Measurements from ENCODE around the gene KLHL11.

The KLHL11 gene, protein sequence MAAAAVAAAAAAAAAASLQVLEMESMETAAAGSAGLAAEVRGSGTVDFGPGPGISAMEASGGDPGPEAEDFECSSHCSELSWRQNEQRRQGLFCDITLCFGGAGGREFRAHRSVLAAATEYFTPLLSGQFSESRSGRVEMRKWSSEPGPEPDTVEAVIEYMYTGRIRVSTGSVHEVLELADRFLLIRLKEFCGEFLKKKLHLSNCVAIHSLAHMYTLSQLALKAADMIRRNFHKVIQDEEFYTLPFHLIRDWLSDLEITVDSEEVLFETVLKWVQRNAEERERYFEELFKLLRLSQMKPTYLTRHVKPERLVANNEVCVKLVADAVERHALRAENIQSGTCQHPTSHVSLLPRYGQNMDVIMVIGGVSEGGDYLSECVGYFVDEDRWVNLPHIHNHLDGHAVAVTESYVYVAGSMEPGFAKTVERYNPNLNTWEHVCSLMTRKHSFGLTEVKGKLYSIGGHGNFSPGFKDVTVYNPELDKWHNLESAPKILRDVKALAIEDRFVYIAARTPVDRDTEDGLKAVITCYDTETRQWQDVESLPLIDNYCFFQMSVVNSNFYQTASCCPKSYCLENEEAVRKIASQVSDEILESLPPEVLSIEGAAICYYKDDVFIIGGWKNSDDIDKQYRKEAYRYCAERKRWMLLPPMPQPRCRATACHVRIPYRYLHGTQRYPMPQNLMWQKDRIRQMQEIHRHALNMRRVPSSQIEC

DNA sequence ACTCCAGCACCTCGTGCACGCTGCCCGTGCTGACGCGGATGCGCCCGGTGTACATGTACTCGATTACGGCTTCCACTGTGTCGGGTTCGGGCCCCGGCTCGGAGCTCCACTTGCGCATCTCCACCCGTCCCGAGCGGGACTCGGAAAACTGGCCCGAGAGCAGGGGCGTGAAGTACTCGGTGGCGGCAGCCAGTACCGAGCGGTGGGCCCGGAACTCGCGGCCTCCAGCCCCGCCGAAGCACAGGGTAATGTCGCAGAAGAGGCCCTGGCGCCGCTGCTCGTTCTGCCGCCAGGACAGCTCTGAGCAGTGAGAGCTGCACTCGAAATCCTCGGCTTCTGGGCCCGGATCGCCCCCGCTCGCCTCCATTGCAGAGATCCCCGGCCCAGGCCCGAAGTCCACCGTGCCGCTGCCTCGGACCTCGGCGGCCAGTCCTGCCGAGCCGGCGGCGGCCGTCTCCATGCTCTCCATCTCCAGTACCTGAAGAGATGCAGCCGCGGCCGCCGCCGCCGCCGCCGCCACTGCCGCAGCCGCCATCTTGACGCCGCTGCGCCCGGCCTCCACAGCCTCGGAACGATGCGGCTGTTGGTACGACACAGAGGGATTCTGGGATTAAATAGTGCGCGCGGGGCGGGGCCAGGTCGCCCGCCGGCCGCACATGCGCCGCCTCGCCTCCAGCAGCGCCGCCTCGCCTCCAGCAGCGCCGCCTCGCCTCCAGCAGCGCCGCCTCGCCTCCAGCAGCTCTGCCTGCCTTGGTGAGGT is at the start of gene KLHL11:
Gene KLHL11, minus strand, starts transcription at position 588 of the 760 bp plus-strand sequence. Its CDS starts 53 bp downstream, at position 535.
- DNase-seq = peak; percentile 91

DNA sequence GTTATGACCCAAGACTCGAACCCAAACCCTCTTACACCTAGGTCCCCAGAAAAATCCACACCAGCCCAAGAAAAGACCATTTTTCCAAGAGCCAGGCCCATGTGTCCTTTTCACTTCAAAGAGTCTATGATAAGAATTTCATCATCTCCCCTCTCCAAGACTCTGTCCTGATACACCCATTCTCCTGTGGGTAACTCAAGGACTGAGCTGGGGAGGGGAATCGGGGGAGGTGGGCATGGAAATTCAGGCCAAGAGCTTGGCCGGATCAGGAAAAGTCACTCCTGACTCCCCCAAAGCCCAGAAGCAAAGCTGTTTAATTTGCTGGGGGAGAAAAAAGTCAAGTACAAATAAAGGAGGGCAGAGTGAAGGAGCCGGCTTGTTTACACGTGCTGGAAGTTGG is 49.8 kb upstream of the KLHL11 start:
- DNase-seq = no peak

DNA sequence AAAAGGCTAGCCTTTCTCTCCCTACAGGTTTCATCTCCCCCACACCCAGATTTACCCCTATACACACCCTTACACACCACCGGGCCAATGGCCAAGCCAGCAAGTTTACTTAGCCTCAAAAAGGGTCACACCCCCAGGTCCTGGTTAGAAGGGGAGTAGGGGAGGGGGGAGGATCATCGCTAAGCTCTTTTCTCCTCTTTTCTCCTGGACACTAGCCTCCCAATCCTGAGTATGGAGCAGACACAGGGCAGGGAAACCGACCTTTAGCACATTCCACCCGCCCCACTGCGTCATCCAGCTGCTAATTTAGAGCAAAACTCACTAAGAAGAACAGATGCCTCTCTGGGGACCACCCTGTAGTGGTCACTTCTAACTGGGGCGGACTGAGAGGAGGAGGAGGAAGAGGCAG is 49.1 kb upstream of the KLHL11 start:
- DNase-seq = no peak

DNA sequence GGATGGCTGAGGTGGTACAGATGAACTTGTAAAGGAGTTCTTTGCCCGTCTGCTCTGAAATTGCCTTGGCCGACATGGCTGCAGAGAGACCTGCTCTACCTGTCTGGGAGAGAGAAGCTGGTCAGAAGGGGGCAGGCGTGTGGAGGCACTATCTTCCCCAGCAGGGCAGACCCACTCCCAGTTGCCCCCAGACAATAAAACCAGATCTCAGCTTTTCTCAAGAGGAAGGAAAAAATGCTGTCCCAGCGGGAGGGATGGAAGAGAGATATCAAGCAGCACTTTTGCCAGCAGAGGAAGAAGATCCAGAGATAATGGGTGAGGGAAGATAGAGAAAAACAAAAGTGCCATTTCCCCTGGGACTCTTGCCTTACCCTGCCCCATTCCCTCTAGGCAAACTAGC is 48.6 kb upstream of the KLHL11 start:
- no peak for DNase-seq

DNA sequence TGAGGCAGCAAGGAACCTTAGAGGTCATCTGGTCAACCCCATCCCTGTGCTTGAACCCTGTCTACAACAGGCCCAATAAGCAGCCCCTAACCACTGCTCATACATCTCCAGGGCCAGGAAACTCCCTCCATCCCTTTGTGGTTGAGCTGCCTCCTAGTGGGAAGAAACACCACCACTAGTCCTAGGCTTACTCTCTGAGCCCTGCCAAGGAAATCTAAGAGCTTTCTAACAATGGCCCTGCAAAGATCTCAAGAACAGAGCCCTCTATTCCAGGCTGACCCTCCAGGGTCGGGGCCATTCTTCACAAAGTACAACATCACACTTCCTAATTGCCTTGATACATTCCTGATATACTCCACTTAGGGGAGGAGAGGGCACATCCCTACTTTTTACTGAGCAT is 47.7 kb upstream of the KLHL11 start:
- DNase-seq = no peak

DNA sequence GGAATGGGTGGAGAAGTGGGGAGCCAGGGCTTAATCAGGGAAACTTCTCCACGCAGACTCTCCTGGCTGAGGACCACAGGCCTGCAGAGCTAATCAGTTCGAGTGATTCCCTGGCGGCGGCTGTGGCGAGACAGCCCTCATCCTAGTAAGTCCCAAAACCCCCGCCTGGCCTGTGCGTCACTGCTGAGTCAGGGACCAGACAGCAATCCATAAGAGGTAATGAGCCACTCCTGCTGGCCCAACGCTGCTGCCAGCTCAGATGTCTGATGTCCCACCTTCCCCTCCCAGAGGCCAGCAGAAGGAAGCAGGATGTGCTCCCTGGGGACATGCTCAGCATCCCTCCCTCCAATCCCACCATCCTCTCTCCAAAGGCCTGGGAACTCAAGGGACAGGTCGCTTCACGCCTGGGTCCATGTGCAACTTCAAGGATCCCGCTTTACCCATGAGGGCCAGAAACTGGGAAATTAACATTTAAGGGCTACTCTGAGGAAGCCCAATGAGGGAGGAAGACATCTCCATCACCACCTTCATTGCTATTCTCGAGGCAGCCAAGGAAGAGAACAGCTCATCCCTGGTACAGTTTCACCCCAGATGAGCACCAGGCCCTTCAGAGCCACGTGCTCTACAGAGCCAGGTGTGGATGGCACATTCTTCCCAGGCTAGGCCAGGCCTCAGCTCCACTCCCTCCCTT is 45.6 kb upstream of the KLHL11 start:
- DNase-seq = no peak

DNA sequence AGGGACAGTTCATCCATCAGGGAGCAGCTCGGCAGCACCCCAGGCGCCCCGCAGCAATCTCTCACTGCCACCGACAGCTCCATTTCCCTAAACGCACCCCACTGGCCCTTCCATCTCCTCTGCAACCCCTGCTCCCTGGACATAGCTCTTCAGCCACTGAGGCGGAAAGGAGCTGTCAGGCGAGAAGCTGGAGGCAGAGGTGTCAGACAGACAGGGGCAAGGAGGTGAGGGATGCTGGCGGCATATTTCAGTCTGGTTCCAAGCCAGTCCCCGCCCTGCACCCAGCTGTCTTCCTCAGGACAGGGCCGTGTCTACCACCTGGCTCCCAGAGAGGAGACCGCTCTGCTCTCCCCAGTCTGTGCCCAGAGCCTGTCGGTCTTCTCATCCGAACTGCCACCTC is 43.9 kb upstream of the KLHL11 start:
- no peak for DNase-seq

DNA sequence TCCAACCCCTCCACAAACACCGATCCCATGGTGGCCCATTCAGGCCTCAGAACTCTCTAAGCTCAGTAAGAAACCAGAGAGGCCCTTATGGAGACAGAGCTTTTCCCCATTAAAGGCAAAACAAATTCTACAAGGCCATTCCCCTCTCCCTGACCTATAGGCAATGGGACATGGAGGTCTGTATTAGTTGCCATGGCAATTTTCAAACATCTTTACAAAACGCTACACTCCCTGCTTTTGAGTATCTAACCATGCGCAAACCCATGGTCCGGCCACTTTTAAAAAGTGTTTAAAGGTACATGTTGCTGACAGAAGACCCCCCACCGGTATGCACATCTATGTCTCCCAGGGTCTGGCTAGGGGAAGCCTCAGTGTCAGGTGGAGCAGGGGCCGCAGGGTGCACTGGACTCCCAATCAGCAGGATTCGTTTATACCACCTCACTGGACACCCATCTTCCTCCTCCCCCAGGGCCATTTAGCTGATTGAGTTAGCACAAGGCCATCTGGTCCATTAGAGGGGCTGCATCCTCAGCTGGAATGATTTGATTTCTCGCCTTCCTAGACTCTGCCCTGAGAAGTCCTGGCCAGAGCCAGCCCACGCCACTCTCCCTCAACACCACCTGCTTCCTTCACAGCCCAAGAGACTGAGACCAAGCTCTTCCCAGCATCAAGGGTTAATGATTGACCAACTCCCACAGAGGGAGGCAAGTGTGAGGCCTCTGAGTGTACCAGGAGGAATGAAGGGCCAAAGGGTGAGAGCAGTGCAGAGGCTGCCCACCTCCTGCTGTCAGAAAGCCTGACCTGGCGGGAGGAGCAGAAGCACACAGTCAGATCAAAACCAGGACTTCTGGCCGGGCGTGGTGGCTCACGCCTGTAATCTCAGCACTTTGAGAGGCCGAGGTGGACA is 42.7 kb upstream of the KLHL11 start:
- DNase-seq = no peak

DNA sequence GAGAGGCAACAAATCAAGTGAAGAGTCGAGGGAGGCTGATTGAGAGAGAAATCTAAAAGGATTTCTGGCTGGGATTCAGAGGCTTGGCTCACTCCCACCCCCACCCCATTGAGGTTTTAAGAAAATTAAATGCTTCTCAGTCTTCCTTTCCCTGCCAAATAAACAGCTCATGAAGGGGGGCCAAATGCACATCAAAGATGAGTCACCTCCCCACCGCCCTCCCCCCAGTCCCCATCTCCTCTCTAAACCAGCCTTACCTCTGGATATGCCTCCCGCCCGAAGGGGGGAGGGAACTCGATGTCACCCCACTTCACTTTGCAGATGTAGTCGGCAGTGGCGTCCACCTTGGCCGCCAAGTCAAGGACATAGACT is 41.9 kb upstream of the KLHL11 start:
- no peak for DNase-seq

DNA sequence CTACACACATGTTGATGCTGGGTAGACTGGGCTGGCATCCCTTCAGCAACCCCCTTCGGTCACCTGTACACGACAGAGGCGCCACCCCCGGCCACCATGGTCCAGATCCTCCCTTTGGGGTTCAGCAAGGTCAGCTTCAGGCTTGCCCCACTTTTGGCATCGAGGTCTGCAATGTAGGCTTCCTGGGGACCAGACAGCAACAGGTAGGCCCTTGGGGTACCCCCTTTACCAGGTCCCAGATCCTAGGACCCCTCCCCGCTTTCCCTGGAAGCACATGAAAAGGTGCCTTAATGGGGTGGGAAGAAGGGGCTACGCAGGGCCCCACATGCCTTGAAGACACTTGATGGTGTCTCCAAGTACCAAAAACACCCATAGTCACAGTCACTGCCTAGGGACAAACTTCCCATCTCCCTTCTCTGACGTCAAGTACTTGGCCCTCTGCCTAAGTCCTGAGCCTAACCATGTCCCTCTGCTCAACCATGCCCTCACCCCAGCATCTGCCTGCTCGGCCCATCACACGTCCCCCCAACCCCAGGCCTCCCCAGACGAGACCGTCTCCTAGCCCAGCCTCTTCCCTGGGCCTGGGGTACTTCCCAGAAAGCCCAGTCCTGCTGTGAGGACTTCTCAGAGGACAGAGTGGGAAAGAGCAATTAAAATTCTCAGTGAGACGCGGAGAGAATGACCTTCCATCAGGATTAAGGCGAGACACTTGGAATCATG is 41.4 kb upstream of the KLHL11 start:
- DNase-seq = no peak

DNA sequence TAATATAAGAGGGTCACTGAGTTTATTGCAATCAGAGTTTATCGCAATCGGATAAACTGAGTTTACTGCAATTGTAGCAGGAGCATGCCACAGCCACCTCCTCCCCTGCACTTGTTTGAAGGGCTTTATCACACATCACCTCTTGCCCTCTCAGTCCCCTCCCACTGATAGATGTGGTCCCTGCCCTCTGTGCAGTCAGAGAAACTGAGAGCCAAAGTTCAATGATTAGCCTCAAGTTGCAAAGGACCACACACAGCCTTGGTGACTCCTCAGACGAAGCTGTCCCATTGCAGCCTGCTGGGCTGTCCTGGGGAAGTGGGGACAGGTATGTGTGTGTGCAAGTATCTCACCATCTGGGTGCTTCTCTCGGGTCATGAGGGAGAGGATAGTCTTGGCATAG is 39.9 kb upstream of the KLHL11 start:
- DNase-seq = no peak

DNA sequence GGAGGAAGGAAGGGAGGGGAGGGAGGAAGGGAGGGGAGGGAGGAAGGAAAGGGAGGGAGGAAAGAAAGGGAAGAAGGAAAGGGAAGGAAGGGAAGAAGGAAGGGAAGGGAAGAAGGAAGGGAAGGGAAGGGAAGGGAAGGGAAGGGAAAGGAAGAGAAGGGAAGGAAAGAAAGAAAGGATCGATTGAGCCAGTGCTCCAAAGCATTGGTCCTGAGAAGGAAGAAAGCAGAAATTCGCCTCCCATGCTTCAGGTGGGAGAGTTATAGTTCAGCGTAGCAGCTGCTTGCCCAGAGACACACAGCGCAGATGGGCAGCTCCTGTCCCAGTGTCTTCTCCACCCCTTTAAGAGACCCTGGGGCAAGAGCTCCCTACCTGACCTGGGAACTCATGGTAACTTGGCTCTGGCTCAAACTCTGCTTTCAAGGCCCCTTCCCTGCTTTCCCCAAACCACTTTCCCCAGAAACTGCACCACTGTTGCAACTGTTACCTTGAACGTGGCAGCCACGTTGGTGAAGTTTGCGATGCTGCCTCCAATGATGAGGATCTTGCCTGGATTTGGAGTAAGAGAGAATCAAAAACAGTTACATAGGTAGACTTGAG is 39.1 kb upstream of the KLHL11 start:
- no peak for DNase-seq

DNA sequence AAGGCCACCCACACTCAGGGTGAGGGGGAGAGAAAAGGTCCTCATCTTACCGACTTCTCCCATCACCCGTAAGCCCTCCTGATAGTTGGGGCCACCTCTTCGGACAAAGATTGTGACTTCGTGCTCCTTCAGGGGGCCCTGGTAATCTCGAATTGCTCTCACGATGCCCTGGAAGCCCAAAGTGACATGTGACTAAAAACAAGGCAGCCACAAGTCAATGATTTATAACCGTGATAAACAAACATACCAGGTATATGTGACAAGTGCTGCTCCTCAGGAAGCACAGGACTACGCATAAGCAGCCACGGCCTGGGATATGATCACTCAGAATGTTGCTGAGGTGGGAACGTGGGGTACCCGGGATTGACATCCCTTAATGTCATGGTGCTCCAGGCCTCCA is 36.4 kb upstream of the KLHL11 start:
- DNase-seq = no peak

DNA sequence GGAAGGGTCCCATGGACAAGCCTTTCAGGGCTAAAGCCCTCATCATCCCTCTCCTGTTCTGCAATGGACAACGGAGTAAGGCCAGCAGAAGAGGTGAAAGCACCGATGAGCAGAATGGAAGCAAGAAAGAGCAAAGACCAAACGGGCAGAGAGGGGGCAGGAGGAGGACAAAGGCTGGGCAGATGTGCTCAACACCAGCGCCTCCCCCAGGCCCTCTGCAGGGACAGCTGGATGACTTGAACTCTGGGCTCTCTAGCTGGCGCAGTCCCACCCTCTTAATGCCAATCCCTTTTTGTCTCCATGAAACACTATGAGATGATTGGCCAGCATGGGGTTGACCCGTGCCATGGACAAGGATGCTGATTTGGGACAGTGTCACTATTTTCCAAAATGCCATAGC is 31.5 kb upstream of the KLHL11 start:
- DNase-seq = no peak

DNA sequence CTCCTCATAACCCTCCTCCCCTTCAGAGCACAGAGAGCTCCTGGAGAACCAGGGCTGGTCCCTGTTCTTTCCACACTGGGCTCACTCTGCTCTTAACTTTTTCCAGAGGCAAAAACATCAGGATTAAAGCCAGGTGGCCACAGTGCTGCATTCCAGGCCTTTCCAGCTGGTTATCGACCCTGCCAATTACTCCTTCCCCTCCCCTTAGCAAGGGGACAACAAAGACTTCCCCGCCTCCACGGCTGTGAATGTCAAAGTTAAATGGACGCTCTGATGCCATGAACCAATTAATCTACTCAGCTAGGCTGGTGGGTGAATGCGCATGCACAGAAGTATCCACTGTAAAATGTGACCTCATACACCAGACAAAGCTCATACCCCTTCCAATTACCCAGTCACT is 30.4 kb upstream of the KLHL11 start:
- peak; percentile 72 for DNase-seq

DNA sequence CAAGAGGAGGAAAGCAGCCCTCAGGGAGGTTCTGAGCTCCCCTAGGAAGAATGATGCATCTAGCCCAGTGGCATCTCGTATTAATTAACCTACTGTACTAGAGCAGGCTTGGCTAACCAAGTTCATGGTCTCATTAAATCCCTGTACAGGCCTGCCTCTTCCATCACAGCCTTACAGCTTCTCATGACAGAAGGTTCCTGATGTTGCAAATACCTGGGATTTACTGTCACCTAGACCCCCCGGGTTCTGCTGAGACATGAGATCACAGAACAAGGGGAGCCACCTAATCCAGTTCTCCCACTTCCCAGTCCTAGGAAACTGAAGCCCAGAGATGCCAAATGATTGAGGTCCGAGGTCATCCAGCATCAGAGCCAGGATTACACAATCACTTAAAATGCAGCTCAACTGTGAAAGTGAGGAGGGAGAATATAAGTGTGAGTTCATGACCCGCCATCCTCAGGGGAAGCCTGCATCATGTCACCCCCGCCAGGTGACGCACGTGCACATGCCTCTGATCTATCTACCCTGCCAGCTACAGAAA is 29.6 kb upstream of the KLHL11 start:
- no peak for DNase-seq

DNA sequence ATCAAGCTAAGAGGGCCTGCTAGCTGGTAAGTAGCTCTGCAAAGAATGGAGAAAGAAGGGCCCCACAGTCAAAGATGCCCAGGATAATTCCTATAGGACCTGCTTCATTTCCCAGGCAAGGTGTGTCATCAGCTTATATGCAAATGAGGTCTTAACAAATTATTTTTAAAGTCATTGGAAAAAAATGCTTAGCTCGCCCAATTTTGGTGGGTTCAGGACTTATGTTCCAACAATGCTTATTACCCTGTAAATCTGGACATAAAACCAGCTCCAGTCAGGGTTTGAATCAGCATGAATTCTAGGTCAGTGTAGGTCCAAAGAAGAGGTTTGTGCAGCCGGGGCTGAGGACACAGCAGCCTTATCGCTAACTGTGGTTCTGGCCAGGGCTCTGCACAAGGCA is 28.2 kb upstream of the KLHL11 start:
- DNase-seq = no peak

DNA sequence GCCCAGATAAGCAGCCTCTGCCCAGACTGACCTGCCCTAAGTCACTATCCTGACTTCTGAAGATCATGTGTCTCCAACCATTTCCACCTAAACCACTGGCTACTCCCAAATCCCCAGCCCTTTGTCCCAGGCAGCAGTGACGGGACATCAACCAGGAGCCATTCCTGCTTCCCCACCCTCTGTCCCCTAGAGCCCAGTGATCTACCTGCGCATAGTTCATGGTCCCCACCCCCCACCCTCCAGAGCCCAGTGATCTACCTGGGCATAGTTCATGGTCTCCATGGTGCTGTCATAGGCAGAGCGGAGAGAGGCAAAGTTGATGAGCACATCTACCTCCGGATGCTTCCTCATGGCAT is 26.8 kb upstream of the KLHL11 start:
- DNase-seq = no peak

DNA sequence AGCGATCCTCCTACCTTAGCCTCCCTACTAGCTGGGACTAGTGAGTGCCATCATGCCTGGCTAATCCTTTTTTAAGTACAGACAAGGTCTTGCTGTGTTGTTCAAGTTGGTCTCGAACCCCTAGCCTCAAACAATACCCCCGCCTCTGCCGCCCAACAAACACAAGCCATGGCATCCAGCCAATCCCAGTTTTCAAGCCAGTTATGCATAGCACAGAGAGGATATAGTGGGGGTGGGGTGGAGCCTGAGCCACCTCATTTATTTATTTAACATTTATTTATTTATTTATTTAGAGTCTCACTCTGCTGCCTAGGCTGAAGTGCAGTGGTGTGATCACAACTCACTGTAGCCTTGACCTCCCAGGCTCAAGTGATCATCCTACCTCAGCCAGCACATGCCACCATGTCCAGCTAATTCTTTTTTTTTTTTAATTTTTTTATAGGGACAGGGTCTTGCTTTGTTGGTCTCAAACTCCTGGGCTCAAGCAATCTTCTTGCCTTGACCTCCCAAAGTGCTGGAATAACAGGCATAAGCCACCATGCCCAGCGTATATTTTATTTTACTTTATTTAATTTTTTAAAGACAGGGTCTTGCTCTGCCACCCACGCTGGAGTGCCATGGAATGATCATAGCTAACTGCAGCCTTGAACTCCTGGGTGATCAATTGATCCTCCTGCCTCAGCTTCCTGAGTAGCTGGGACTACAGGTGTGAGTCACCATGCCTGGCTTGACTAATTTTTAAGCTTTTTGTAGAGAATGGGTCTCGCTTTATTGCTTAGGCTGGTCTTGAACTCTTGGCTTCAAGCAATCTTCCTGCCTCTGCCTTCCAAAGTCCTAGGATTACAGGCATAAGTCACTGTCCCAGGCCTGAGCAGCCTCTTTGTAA is 26.2 kb upstream of the KLHL11 start:
- DNase-seq = no peak
